ENCODE results near the gene SLC6A8.

Gene SLC6A8

DNA sequence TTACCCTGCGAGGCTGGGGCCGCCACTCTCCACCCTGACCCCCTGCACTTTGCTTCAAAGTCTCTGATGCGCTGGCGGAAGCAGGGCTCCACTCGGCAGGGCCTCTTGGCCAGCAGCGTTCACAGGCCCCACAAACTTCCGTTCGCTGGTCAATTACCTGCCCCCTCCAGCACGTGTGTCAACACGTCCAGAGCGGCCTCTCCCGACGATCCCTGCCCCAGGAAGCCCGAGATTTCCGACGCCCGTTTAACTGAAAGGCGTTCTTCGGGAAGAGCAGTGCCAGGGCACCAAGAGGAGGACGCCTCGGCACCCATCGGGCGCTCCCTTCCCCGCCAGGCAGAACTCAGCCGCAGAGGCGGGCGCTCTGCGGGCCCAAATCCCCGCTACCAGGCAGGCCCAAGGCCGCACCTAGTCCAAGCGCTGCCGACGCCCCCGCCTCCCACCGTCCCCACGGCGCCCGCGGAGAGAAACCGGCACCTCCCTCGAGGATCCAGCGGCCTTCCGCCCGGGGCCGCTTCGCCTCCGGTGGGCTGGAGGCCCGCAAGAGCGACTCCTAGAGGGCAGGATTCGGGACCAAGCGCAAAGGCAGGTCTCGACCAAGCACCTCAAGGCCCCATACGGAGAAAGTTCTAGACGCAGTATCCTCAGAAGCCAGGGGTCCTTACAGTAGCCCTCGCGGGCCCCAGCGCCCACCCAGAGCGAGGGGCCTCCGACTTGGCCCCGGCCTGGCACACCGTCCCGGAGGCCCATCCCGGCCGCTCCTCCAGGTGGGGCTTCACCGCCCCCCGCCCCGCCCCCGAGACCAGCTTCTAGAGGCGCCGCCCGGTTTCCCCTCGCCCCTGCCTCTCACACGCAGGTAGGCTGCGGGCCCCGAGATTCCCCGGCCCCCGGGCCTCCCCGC is 35.9 kb downstream of the SLC6A8 start (continued):
- peak; percentile 64 for TF ChIP-seq SP2 (tag by site-specific recombination; IDR thresholded peaks at IDR 0.05)
- no peak for TF ChIP-seq ZNF184 (tag by site-specific recombination; IDR thresholded peaks at IDR 0.05)
- no peak for TF ChIP-seq ZNF140 (tag by site-specific recombination; IDR thresholded peaks at IDR 0.05)
- TF ChIP-seq ZNF292 (tag by site-specific recombination; IDR thresholded peaks at IDR 0.05; ENCODE audit: borderline replicate concordance, low read depth): no peak
- peak; percentile 68 for TF ChIP-seq ZBTB8A (tag by site-specific recombination; IDR thresholded peaks at IDR 0.05)
- no peak for TF ChIP-seq PRDM4 (tag by site-specific recombination; IDR thresholded peaks at IDR 0.05)

- Histone ChIP-seq H3K36me3 (ENCODE audit: control insufficient read depth in 2 of 2, insufficient read depth in 1 of 2, low read length in 2 of 2) (peaks cover 0 to 38% of the 10 kb centered on the region in 2 experiments; a peak in 2 of 3 replicates), H3K9me3 (ENCODE audit: control insufficient read depth, insufficient read depth, low read depth, low read length) (no peaks in the 10 kb centered on the region), H3K4me1 (ENCODE audit: control insufficient read depth, insufficient read depth, low read length) (peaks cover 3% of the 10 kb centered on the region), H3K4me3 (ENCODE audit: low read depth, low read length) (peak within 1 kb of the TSS; percentile 58), H3K27ac (ENCODE audit: extremely low read depth, low read depth, low read length) (peak within 1 kb of the TSS; percentile 89)
- CTCF ChIA-PET: interaction anchor here (0.6 kb wide), 1 partner anchor 242 kb away, joined by 5 read pairs; no protein-coding TSS in a partner anchor
- POLR2A ChIA-PET: interaction anchor here (0.6 kb wide), 2 partner anchors 117 to 283 kb away, joined by 4 to 5 read pairs; no protein-coding TSS in a partner anchor
- TF ChIP-seq ZNF600 (tag by site-specific recombination; IDR thresholded peaks at IDR 0.05): no peak
- TF ChIP-seq SP3 (tag by site-specific recombination; IDR thresholded peaks at IDR 0.05): peak; percentile 90
- TF ChIP-seq, protein P1, sequence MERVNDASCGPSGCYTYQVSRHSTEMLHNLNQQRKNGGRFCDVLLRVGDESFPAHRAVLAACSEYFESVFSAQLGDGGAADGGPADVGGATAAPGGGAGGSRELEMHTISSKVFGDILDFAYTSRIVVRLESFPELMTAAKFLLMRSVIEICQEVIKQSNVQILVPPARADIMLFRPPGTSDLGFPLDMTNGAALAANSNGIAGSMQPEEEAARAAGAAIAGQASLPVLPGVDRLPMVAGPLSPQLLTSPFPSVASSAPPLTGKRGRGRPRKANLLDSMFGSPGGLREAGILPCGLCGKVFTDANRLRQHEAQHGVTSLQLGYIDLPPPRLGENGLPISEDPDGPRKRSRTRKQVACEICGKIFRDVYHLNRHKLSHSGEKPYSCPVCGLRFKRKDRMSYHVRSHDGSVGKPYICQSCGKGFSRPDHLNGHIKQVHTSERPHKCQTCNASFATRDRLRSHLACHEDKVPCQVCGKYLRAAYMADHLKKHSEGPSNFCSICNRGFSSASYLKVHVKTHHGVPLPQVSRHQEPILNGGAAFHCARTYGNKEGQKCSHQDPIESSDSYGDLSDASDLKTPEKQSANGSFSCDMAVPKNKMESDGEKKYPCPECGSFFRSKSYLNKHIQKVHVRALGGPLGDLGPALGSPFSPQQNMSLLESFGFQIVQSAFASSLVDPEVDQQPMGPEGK (tag by site-specific recombination; IDR thresholded peaks at IDR 0.05): peak; percentile 78
- TF ChIP-seq, protein P2, sequence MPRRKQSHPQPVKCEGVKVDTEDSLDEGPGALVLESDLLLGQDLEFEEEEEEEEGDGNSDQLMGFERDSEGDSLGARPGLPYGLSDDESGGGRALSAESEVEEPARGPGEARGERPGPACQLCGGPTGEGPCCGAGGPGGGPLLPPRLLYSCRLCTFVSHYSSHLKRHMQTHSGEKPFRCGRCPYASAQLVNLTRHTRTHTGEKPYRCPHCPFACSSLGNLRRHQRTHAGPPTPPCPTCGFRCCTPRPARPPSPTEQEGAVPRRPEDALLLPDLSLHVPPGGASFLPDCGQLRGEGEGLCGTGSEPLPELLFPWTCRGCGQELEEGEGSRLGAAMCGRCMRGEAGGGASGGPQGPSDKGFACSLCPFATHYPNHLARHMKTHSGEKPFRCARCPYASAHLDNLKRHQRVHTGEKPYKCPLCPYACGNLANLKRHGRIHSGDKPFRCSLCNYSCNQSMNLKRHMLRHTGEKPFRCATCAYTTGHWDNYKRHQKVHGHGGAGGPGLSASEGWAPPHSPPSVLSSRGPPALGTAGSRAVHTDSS (tag by site-specific recombination; IDR thresholded peaks at IDR 0.05): peak; percentile 52
- TF ChIP-seq ZIC2 (tag by site-specific recombination; IDR thresholded peaks at IDR 0.05): peak; percentile 23; the same call in 1 of the 2 replicates
- peak; percentile 88 for TF ChIP-seq KLF1 (tag by site-specific recombination; IDR thresholded peaks at IDR 0.05)
- TF ChIP-seq ZFHX2 (tag by site-specific recombination; conservative IDR thresholded peaks at IDR 0.05): peak; percentile 89
- peak; percentile 89 for TF ChIP-seq ZNF76 (tag by site-specific recombination; IDR thresholded peaks at IDR 0.05; ENCODE audit: borderline replicate concordance, low read depth)
- peak; percentile 45; the same call in 1 of the 2 replicates for TF ChIP-seq KLF9 (tag by site-specific recombination; IDR thresholded peaks at IDR 0.05; ENCODE audit: low read depth)
- peak; percentile 83; the same call in 1 of the 2 replicates for TF ChIP-seq EGR2 (tag by site-specific recombination; IDR thresholded peaks at IDR 0.05; ENCODE audit: low read depth)
- TF ChIP-seq GLIS2 (tag by site-specific recombination; IDR thresholded peaks at IDR 0.05): peak; percentile 62
- no peak for TF ChIP-seq HOXC10 (CRISPR knock-in tag; IDR thresholded peaks at IDR 0.05)
- peak; percentile 50 for TF ChIP-seq IKZF3 (tag by site-specific recombination; IDR thresholded peaks at IDR 0.05)
- peak; percentile 58 for TF ChIP-seq ZNF335 (tag by site-specific recombination; conservative IDR thresholded peaks at IDR 0.05)
- 0 out of 2 replicates have a peak, but pooled peaks have one; percentile 33 for TF ChIP-seq ZBTB10 (tag by site-specific recombination; IDR thresholded peaks at IDR 0.05)
- no peak for TF ChIP-seq BCL11A (tag by site-specific recombination; IDR thresholded peaks at IDR 0.05; ENCODE audit: low read depth)
- TF ChIP-seq KLF8 (tag by site-specific recombination; IDR thresholded peaks at IDR 0.05): peak; percentile 65
- TF ChIP-seq SP2 (tag by site-specific recombination; IDR thresholded peaks at IDR 0.05): peak; percentile 51
- TF ChIP-seq OSR2 (tag by site-specific recombination; IDR thresholded peaks at IDR 0.05): no peak
- TF ChIP-seq KLF10 (tag by site-specific recombination; IDR thresholded peaks at IDR 0.05): peak; percentile 39
- no peak for TF ChIP-seq ZSCAN23 (tag by site-specific recombination; IDR thresholded peaks at IDR 0.05)
Observed at GRCh38 chrX:153724252-153725038, 36.7 kb downstream of the SLC6A8 start, which contains the start of the genes ABCD1 and BCAP31. TSS of gene ABCD1 (plus strand) at chrX:153724856. CDS start at chrX:153725267, 411 bp downstream. TSS of gene BCAP31 (minus strand) at chrX:153724387. CDS start at chrX:153723244, 1,143 bp downstream.
